Liver (tissue), 9 donors: ENCODE results near the gene DIPK1B. TPM values are rescaled to one million over a fixed set of nuclear protein-coding genes. Genes with fewer than 3 reads are reported as not detected.

Experiments used
- DNase-seq: peaks from one replicate; pipeline ENCODE4 v3.0.0-alpha.2; 2017; ENCODE audit warnings: low spot score
- H3K27ac ChIP-seq, 2 donors: one replicate each; pipeline ENCODE4 v1.7.0; 2013; ENCODE audit warnings: inconsistent platforms in 2 of 2, low read length in 2 of 2, control low read depth in 1 of 2, low read depth in 1 of 2, mild to moderate bottlenecking in 1 of 2
- H3K27me3 ChIP-seq, 4 donors: one replicate each; pipeline versions ENCODE4 v1.6.1 to v1.7.0; 2013; ENCODE audit warnings: low read length in 3 of 4, inconsistent platforms in 1 of 4, mild to moderate bottlenecking in 1 of 4, moderate library complexity in 1 of 4; ENCODE audit not compliant: control insufficient read depth in 4 of 4, insufficient read depth in 4 of 4
- H3K36me3 ChIP-seq, 4 donors: one replicate each; pipeline versions ENCODE4 v1.6.1 to v1.7.0; 2013; ENCODE audit warnings: low read length in 3 of 4, mild to moderate bottlenecking in 3 of 4, low read depth in 1 of 4, moderate library complexity in 1 of 4; ENCODE audit not compliant: control insufficient read depth in 4 of 4, insufficient read depth in 3 of 4
- H3K4me1 ChIP-seq, 4 donors: one replicate each; pipeline versions ENCODE4 v1.6.1 to v1.7.0; 2013; ENCODE audit warnings: low read length in 3 of 4, mild to moderate bottlenecking in 3 of 4, moderate library complexity in 1 of 4; ENCODE audit not compliant: control insufficient read depth in 4 of 4, insufficient read depth in 4 of 4
- H3K4me3 ChIP-seq, 3 donors: one replicate each; pipeline versions ENCODE4 v1.6.1 to v1.7.0; 2013; ENCODE audit warnings: low read length in 3 of 3, control low read depth in 1 of 3, low read depth in 1 of 3, mild to moderate bottlenecking in 1 of 3
- H3K9ac ChIP-seq, 2 donors: one replicate each; pipeline ENCODE4 v1.7.0; 2013; ENCODE audit warnings: low read length in 2 of 2, mild to moderate bottlenecking in 2 of 2, moderate library complexity in 2 of 2, control low read depth in 1 of 2, low read depth in 1 of 2
- H3K9me3 ChIP-seq, 4 donors: one replicate each; pipeline versions ENCODE4 v1.6.1 to v1.7.0; 2013; ENCODE audit warnings: low read length in 3 of 4; ENCODE audit not compliant: control insufficient read depth in 4 of 4
- ATF3 ChIP-seq: IDR thresholded peaks from 2 replicates; pipeline ENCODE4 v1.6.1; 2016; ENCODE audit warnings: antibody characterized with exemption
- CTCF ChIP-seq: fragments of 150-350 bp; IDR thresholded peaks from 2 replicates; pipeline ENCODE4 v1.5.1; 2017; ENCODE audit warnings: improper control_type of control experiment, low read depth, low read length; ENCODE audit not compliant: missing input control
- EGR1 ChIP-seq, 2 donors: IDR thresholded peaks; 2 replicates each; pipeline ENCODE4 v1.6.1; 2016 to 2018; ENCODE audit warnings: antibody characterized with exemption in 2 of 2, low read depth in 2 of 2
- FOXA1 ChIP-seq: IDR thresholded peaks from 2 replicates; pipeline ENCODE4 v1.6.1; 2016; ENCODE audit warnings: antibody characterized with exemption
- FOXA2 ChIP-seq: IDR thresholded peaks from 2 replicates; pipeline ENCODE4 v1.6.1; 2016; ENCODE audit warnings: antibody characterized with exemption
- GABPA ChIP-seq, 2 donors: IDR thresholded peaks in 1 of 2; conservative IDR thresholded peaks in 1 of 2; 2 replicates each; pipeline ENCODE4 v1.6.1; 2016; ENCODE audit warnings: antibody characterized with exemption in 2 of 2, mild to moderate bottlenecking in 1 of 2, moderate library complexity in 1 of 2
- HNF4A ChIP-seq, 2 donors: conservative IDR thresholded peaks; 2 replicates each; pipeline ENCODE4 v1.6.1; 2016; ENCODE audit warnings: antibody characterized with exemption in 2 of 2, mild to moderate bottlenecking in 2 of 2
- HNF4G ChIP-seq: IDR thresholded peaks from 2 replicates; pipeline ENCODE4 v1.6.1; 2016; ENCODE audit warnings: antibody characterized with exemption
- JUND ChIP-seq, 2 donors: IDR thresholded peaks; 2 replicates each; pipeline ENCODE4 v1.6.1; 2016; ENCODE audit warnings: antibody characterized with exemption in 2 of 2
- MAX ChIP-seq: IDR thresholded peaks from 2 replicates; pipeline ENCODE4 v1.6.1; 2016; ENCODE audit warnings: antibody characterized with exemption
- NR2F2 ChIP-seq: IDR thresholded peaks from 2 replicates; pipeline ENCODE4 v1.6.1; 2016; ENCODE audit warnings: antibody characterized with exemption
- RAD21 ChIP-seq, 2 donors: IDR thresholded peaks; 2 replicates each; pipeline ENCODE4 v1.6.1; 2016; ENCODE audit warnings: antibody characterized with exemption in 2 of 2, mild to moderate bottlenecking in 2 of 2
- REST ChIP-seq: IDR thresholded peaks from 2 replicates; pipeline ENCODE4 v1.6.1; 2016; ENCODE audit warnings: antibody characterized with exemption, mild to moderate bottlenecking
- RXRA ChIP-seq, 2 donors: IDR thresholded peaks; 2 replicates each; pipeline ENCODE4 v1.6.1; 2017 to 2018; ENCODE audit warnings: antibody characterized with exemption in 2 of 2, mild to moderate bottlenecking in 1 of 2
- SP1 ChIP-seq: IDR thresholded peaks from 2 replicates; pipeline ENCODE4 v1.6.1; 2018; ENCODE audit warnings: antibody characterized with exemption, mild to moderate bottlenecking
- TAF1 ChIP-seq: conservative IDR thresholded peaks from 2 replicates; pipeline ENCODE4 v1.6.1; 2016; ENCODE audit warnings: antibody characterized with exemption, mild to moderate bottlenecking
- WGBS: extraction: QIAGEN DNeasy Blood & Tissue Kit; methylation state at CpG from one replicate; pipeline ENCODE4 v1.1.7; 2013; 5-methylcytosine and 5-hydroxymethylcytosine counted together
- polyA plus RNA-seq, 2 donors: library from polyadenylated mRNA; stranded (reverse) in 1 of 2; unstranded in 1 of 2; fragments of 200-250 nt in 1 of 2; fragments of >200 nt in 1 of 2; fragmentation: Nextera tagmentation in 1 of 2; extraction: Ambion mirVana in 1 of 2; gene quantifications; one replicate each; pipeline versions ENCODE4 v1.2.1 to v1.2.3, GENCODE V29; 2013 to 2015
- total RNA-seq, 2 donors: library from RNA; depleted of rRNA; stranded (reverse); fragments of >200 nt; gene quantifications; one replicate each; pipeline ENCODE4 v1.2.3, GENCODE V29; 2014
- donor health status: healthy.
- donor health status: healthy.
- donor health status: healthy.
- donor health status: healthy.
- donor health status: healthy.

The DIPK1B gene
- total and polyA plus RNA-seq, 4 donors = 2.3 to 19.7 (median 5.2) TPM

- TF ChIP-seq NR2F2 (no peak), MAX (peak; percentile 2), SP1 (peak; percentile 6), GABPA (IDR thresholded peaks at IDR 0.05 in 1 of 2, conservative IDR thresholded peaks at IDR 0.05 in 1 of 2) (no peak), CTCF (no peak), RXRA (IDR thresholded peaks at IDR 0.05) (peak; percentile 62 to 65), RAD21 (IDR thresholded peaks at IDR 0.05) (no peak), HNF4G (no peak), JUND (IDR thresholded peaks at IDR 0.05) (no peak), HNF4A (conservative IDR thresholded peaks at IDR 0.05) (peak; percentile 34 to 70), ATF3 (no peak)
- no peak for DNase-seq
- Histone ChIP-seq H3K9me3 (no peaks in the 10 kb centered on the region), H3K4me3 (no peak overlapping the region), H3K36me3 (no peaks in the 10 kb centered on the region), H3K9ac (no peak overlapping the region), H3K27me3 (no peaks in the 10 kb centered on the region), H3K4me1 (peaks cover 50 to 80% (median 69%) of the 10 kb centered on the region in 4 donors), H3K27ac (peak overlapping the region in 1 of 2 donors; percentile 44)
- WGBS = 65% methylated on average over 16 of the region's 16 CpGs
These were observed 29.1 kb upstream of the DIPK1B start for GRCh38 chr9:136683173-136683745.

- 55% methylated on average over 14 of the region's 14 CpGs for whole genome bisulfite sequencing
- DNase-seq = no peak
- Histone ChIP-seq H3K9me3 (no peaks in the 10 kb centered on the region), H3K9ac (no peak overlapping the region), H3K27me3 (no peaks in the 10 kb centered on the region), H3K36me3 (no peaks in the 10 kb centered on the region), H3K27ac (peak overlapping the region in 1 of 2 donors; percentile 44), H3K4me3 (no peak overlapping the region), H3K4me1 (peaks cover 50 to 80% (median 72%) of the 10 kb centered on the region in 4 donors)
- TF ChIP-seq RXRA (IDR thresholded peaks at IDR 0.05) (peak in 1 of 2 donors; percentile 16), GABPA (IDR thresholded peaks at IDR 0.05 in 1 of 2, conservative IDR thresholded peaks at IDR 0.05 in 1 of 2) (no peak), HNF4A (conservative IDR thresholded peaks at IDR 0.05) (peak in 1 of 2 donors; percentile 51), MAX (peak; percentile 19)
These were observed 28.6 kb upstream of the DIPK1B start for GRCh38 chr9:136683755-136684154.

GRCh38 chr9:136684339-136684738 lies 28.0 kb upstream of the DIPK1B start:
- no peak overlapping the region for H3K4me3 ChIP-seq
- H3K9me3 ChIP-seq = no peaks in the 10 kb centered on the region
- H3K27me3 ChIP-seq = no peaks in the 10 kb centered on the region
- no peak overlapping the region for H3K9ac ChIP-seq
- H3K27ac ChIP-seq = no peak overlapping the region
- DNase-seq = no peak
- 88% methylated on average over 15 of the region's 15 CpGs for WGBS
- peaks cover 45 to 80% (median 69%) of the 10 kb centered on the region in 4 donors for H3K4me1 ChIP-seq
- H3K36me3 ChIP-seq = no peaks in the 10 kb centered on the region
- TF ChIP-seq CTCF (no peak), EGR1 (IDR thresholded peaks at IDR 0.05; ENCODE audit: low read depth in 2 of 2) (no peak), ATF3 (no peak), RAD21 (IDR thresholded peaks at IDR 0.05) (no peak), SP1 (no peak), GABPA (IDR thresholded peaks at IDR 0.05 in 1 of 2, conservative IDR thresholded peaks at IDR 0.05 in 1 of 2) (no peak), TAF1 (no peak), RXRA (IDR thresholded peaks at IDR 0.05) (no peak), REST (no peak), HNF4G (no peak), FOXA1 (no peak), HNF4A (conservative IDR thresholded peaks at IDR 0.05) (no peak), FOXA2 (no peak), NR2F2 (no peak), JUND (IDR thresholded peaks at IDR 0.05) (no peak)
